Adrenal gland (tissue), 5 donors: ENCODE data around the gene METTL24.
"Not testable (repeated sequence)": the region's sequence is repeated elsewhere in the genome, so short reads cannot be mapped to it uniquely, and the experiment has no call there.

ENCODE experiments used
- POLR2A ChIP-seq, 2 donors: fragments of 450-650 bp; IDR thresholded peaks; one replicate each; pipeline ENCODE4 v1.6.1; 2017; ENCODE audit warnings: antibody characterized with exemption in 2 of 2, mild to moderate bottlenecking in 2 of 2, moderate library complexity in 1 of 2
- TF ChIP-seq, protein P1 (sequence below), 6 experiments: fragments of 450-650 bp in 4 of 6; fragments of 200-600 bp in 2 of 6; sonication (generic) in 1 of 6; IDR thresholded peaks; 1 replicate in 5 of 6; 2 replicates in 1 of 6; pipeline versions ENCODE4 v1.5.1 to v1.8.0; 2016 to 2021; ENCODE audit warnings: antibody characterized with exemption in 6 of 6, mild to moderate bottlenecking in 2 of 6, moderate library complexity in 1 of 6
- donor health status: DM: no; HTN: no; CAD: no.

DNA sequence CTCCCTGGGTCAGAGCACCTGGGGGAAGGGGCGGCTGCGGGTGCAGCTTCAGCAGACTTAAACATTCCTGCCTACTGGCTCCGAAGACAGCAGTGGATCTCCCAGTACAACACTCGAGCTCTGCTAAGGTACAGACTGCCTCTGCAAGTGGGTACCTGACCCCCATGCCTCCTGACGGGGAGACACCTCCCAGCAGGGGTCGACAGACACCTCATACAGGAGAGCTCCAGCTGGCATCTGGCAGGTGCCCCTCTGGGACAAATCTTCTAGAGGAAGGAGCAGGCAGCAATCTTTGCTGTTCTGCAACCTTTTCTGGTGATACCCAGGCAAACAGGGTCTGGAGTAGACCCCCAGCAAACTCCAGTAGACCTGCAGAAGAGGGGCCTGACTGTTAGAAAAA lies 54.5 kb downstream of the METTL24 start:
- TF ChIP-seq, protein P1, sequence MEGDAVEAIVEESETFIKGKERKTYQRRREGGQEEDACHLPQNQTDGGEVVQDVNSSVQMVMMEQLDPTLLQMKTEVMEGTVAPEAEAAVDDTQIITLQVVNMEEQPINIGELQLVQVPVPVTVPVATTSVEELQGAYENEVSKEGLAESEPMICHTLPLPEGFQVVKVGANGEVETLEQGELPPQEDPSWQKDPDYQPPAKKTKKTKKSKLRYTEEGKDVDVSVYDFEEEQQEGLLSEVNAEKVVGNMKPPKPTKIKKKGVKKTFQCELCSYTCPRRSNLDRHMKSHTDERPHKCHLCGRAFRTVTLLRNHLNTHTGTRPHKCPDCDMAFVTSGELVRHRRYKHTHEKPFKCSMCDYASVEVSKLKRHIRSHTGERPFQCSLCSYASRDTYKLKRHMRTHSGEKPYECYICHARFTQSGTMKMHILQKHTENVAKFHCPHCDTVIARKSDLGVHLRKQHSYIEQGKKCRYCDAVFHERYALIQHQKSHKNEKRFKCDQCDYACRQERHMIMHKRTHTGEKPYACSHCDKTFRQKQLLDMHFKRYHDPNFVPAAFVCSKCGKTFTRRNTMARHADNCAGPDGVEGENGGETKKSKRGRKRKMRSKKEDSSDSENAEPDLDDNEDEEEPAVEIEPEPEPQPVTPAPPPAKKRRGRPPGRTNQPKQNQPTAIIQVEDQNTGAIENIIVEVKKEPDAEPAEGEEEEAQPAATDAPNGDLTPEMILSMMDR (IDR thresholded peaks at IDR 0.05), result not testable (repeated sequence)
- not testable (repeated sequence) for TF ChIP-seq POLR2A (IDR thresholded peaks at IDR 0.05)
